Naive B cell (primary cell): ENCODE data around the gene ZEB2. TPM values are rescaled to one million over a fixed set of nuclear protein-coding genes. Genes with fewer than 3 reads are reported as not detected.

ENCODE experiments used
- ATAC-seq, 2 donors: fragments of 150-1000 bp; cut with Tn5 transposase; 2 replicates each; pipeline ENCODE4 v1.10.0; 2021; ENCODE audit warnings: low read depth in 2 of 2, mild to moderate bottlenecking in 2 of 2, moderate library complexity in 2 of 2
- DNase-seq: peaks from one replicate; pipeline ENCODE4 v3.0.0; 2022
- H3K27ac Mint-ChIP-seq, 6 donors: one replicate each; pipeline ENCODE4 v1.8.0; 2020 to 2022; ENCODE audit warnings: mild to moderate bottlenecking in 6 of 6, mixed read lengths in 6 of 6, moderate library complexity in 5 of 6, inconsistent platforms in 2 of 6
- H3K27me3 Mint-ChIP-seq, 3 donors: one replicate each; pipeline ENCODE4 v1.8.0; 2021 to 2022; ENCODE audit warnings: mixed read lengths in 3 of 3, mild to moderate bottlenecking in 1 of 3
- H3K36me3 Mint-ChIP-seq, 2 donors: one replicate each; pipeline ENCODE4 v1.8.0; 2020 to 2022; ENCODE audit warnings: mixed read lengths in 2 of 2, inconsistent platforms in 1 of 2, mild to moderate bottlenecking in 1 of 2
- H3K4me1 Mint-ChIP-seq, 3 donors: one replicate each; pipeline ENCODE4 v1.8.0; 2020 to 2022; ENCODE audit warnings: mixed read lengths in 3 of 3, inconsistent platforms in 1 of 3, mild to moderate bottlenecking in 1 of 3, moderate library complexity in 1 of 3
- H3K4me3 Mint-ChIP-seq, 8 donors: one replicate each; pipeline ENCODE4 v1.8.0; 2020 to 2022; ENCODE audit warnings: mild to moderate bottlenecking in 8 of 8, mixed read lengths in 8 of 8, moderate library complexity in 8 of 8, inconsistent platforms in 2 of 8
- H3K9me3 Mint-ChIP-seq, 7 donors: one replicate each; pipeline ENCODE4 v1.8.0; 2020 to 2022; ENCODE audit warnings: mixed read lengths in 7 of 7, mild to moderate bottlenecking in 5 of 7, inconsistent platforms in 2 of 7, moderate library complexity in 1 of 7
- polyA plus RNA-seq, 6 donors: library from polyadenylated mRNA; unstranded; fragments of 300-500 nt; fragmentation: Illumina TruSeq; gene quantifications; one replicate each; pipeline ENCODE4 v1.2.3, GENCODE V29; 2021; ENCODE audit warnings: low read depth in 6 of 6

The ZEB2 gene
- polyA plus RNA-seq, 6 donors from 2014 or later: 62.2 to 96.5 (median 73.1) TPM

DNA sequence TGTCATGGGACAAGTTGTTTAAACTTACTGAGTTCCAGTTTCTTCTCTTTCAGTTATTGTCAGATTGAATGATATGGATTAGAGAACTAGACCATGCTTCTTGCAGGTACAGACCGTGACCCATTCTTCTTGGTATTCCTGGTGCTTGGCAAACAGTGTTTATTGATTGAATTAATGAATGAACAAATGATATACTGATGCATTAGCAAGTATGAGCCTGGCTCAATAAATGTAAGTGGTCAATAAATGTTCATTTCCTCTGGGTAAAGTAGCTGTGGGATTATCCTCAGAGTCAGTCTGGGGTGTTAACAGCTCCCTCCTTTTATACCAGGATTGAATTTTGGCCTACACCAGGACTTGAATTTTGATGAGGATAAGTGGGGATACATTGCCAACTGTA lies 160.2 kb downstream of the ZEB2 start:
- no peaks in the 10 kb centered on the region for H3K36me3 Mint-ChIP-seq
- peaks cover 5 to 12% (median 6%) of the 10 kb centered on the region in 3 donors for H3K4me1 Mint-ChIP-seq
- no peak overlapping the region for H3K27ac Mint-ChIP-seq
- DNase-seq (no peak), ATAC-seq (no peak)
- no peak overlapping the region for H3K4me3 Mint-ChIP-seq
- H3K9me3 Mint-ChIP-seq: peaks cover 0 to 5% (median 0%) of the 10 kb centered on the region in 7 donors
- no peaks in the 10 kb centered on the region for H3K27me3 Mint-ChIP-seq

DNA sequence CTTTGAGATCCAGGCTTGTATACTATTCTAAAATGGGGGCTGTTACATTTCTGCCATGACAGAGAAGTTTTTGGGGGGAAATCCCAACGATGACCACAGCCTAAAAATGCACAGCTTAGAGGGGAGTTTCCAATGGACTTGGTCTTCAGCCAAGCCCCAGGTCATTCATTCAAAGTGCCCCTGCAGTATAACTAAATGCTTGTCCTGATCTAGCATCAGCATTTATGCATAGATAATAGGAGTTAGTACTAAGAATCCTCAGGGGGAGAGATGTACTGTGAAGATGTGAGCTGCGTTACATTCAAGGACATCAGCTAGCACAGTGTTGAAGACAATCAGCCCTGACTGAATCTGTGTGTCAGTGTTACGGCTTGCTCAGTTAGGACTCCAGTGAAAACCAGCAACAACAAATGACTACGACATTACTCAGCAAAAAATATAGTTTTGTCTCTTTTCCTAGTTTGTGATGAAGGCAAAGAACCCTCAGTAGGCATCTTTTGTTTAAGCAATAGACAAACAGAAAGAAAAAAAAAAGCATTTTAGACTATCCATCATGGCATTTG lies 160.9 kb downstream of the ZEB2 start:
- DNase-seq: no peak
- ATAC-seq: peak; percentile 59 to 69
- H3K36me3 Mint-ChIP-seq: no peaks in the 10 kb centered on the region

GRCh38 chr2:144358374-144358964 lies 161.4 kb downstream of the ZEB2 start:
- no peak overlapping the region for H3K27ac Mint-ChIP-seq
- H3K4me1 Mint-ChIP-seq: peaks cover 5 to 12% (median 6%) of the 10 kb centered on the region in 3 donors
- DNase-seq (no peak), ATAC-seq (no peak)
- peaks cover 0 to 5% (median 0%) of the 10 kb centered on the region in 7 donors for H3K9me3 Mint-ChIP-seq
- H3K4me3 Mint-ChIP-seq: no peak overlapping the region
- no peaks in the 10 kb centered on the region for H3K27me3 Mint-ChIP-seq
- no peaks in the 10 kb centered on the region for H3K36me3 Mint-ChIP-seq

More for the DNA sequence above, 160.9 kb downstream of the ZEB2 start:
- no peak overlapping the region for H3K27ac Mint-ChIP-seq
- peaks cover 0 to 5% (median 0%) of the 10 kb centered on the region in 7 donors for H3K9me3 Mint-ChIP-seq
- H3K4me1 Mint-ChIP-seq: peaks cover 5 to 12% (median 6%) of the 10 kb centered on the region in 3 donors
- H3K4me3 Mint-ChIP-seq: peak overlapping the region in 1 of 8 donors; percentile 23
- H3K27me3 Mint-ChIP-seq: no peaks in the 10 kb centered on the region

- Mint-ChIP-seq H3K36me3 (no peaks in the 10 kb centered on the region), H3K27ac (no peak overlapping the region), H3K9me3 (peaks cover 0 to 5% (median 0%) of the 10 kb centered on the region in 7 donors), H3K4me1 (peaks cover 5 to 12% (median 6%) of the 10 kb centered on the region in 3 donors), H3K27me3 (no peaks in the 10 kb centered on the region), H3K4me3 (no peak overlapping the region)
- DNase-seq: no peak
- ATAC-seq: no peak
These were observed 162.1 kb downstream of the ZEB2 start for GRCh38 chr2:144357623-144358373.

DNA sequence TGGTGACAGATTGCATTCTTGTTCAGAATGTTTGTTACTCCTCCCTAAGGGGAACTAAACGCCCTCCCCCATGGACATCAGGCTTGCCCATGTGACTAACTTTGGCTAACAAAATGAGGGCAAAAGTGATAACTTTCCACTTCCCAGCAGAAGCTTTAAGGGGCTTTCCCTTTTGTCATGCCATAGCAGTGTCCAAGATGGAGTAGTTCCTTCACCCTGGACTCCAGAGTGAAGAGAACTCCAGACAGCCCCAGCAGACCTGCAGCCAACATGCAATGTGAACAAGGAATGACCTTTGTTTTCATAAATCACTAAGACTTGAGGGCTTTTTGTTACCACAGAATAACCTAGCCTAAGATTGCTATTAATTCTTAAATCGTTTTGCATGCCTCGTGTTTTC lies 163.5 kb downstream of the ZEB2 start:
- H3K9me3 Mint-ChIP-seq: no peaks in the 10 kb centered on the region
- DNase-seq: no peak
- peaks cover 5 to 10% (median 6%) of the 10 kb centered on the region in 3 donors for H3K4me1 Mint-ChIP-seq
- no peak overlapping the region for H3K27ac Mint-ChIP-seq
- H3K27me3 Mint-ChIP-seq: no peaks in the 10 kb centered on the region
- no peaks in the 10 kb centered on the region for H3K36me3 Mint-ChIP-seq
- H3K4me3 Mint-ChIP-seq: no peak overlapping the region
- ATAC-seq: no peak

DNA sequence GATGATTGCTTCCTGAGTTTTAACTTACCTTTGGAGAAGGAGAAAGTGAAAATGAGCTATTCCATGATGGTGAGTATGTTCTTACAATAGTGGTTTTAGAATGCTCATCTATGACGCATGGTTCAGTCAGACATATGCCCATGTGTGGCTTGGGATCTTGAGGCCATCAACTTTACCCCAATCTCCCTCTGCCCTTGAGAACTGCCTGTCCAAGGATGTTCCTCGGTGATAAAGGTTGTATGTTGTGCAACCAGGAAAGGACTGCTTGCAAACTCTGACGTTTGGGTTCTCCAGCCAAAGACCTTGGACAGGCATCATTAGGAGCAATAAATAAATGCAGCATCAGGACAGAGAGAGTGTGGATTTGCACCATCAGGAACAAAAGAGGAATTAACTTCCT lies 165.0 kb downstream of the ZEB2 start:
- Mint-ChIP-seq H3K4me3 (no peak overlapping the region), H3K36me3 (no peaks in the 10 kb centered on the region), H3K27ac (no peak overlapping the region), H3K27me3 (no peaks in the 10 kb centered on the region), H3K4me1 (peaks cover 5 to 10% (median 6%) of the 10 kb centered on the region in 3 donors), H3K9me3 (no peaks in the 10 kb centered on the region)
- ATAC-seq (no peak), DNase-seq (no peak)

DNA sequence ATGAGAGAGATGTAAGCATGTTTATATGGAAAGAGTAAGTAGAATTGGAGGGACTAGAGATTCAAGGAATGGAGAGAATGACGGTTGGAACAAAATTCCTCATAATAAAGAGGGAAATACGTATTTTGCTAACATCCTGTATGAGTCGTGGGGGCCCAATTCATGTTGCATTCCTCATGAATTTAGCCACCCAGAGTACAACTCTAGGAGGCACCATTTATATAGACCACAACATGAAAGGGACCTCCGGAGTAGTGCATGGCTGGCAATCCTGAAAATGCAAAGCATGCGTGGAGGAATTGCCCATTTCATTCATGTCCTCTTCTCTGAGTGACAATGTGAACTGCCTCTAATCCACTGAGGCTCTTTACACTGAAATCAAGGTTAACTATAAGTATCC lies 168.2 kb downstream of the ZEB2 start:
- H3K36me3 Mint-ChIP-seq: no peaks in the 10 kb centered on the region
- no peaks in the 10 kb centered on the region for H3K27me3 Mint-ChIP-seq
- no peaks in the 10 kb centered on the region for H3K4me1 Mint-ChIP-seq
- no peaks in the 10 kb centered on the region for H3K9me3 Mint-ChIP-seq
- no peak overlapping the region for H3K4me3 Mint-ChIP-seq
- DNase-seq (no peak), ATAC-seq (no peak)
- no peak overlapping the region for H3K27ac Mint-ChIP-seq

- ATAC-seq (no peak), DNase-seq (no peak)
- Mint-ChIP-seq H3K27me3 (no peaks in the 10 kb centered on the region), H3K27ac (peak overlapping the region in 1 of 6 donors; percentile 39), H3K36me3 (no peaks in the 10 kb centered on the region), H3K9me3 (no peaks in the 10 kb centered on the region), H3K4me1 (no peaks in the 10 kb centered on the region), H3K4me3 (no peak overlapping the region)
These were observed 169.6 kb downstream of the ZEB2 start for GRCh38 chr2:144350151-144350802.

- peak overlapping the region in 1 of 6 donors; percentile 38 for H3K27ac Mint-ChIP-seq
- no peaks in the 10 kb centered on the region for H3K36me3 Mint-ChIP-seq
- H3K4me1 Mint-ChIP-seq: no peaks in the 10 kb centered on the region
- H3K27me3 Mint-ChIP-seq: no peaks in the 10 kb centered on the region
- ATAC-seq: no peak
- no peaks in the 10 kb centered on the region for H3K9me3 Mint-ChIP-seq
- DNase-seq: no peak
- H3K4me3 Mint-ChIP-seq: no peak overlapping the region
These were observed 170.2 kb downstream of the ZEB2 start for GRCh38 chr2:144349674-144350073.

GRCh38 chr2:144348846-144349245 lies 171.1 kb downstream of the ZEB2 start:
- no peak for ATAC-seq
- no peak overlapping the region for H3K27ac Mint-ChIP-seq

DNA sequence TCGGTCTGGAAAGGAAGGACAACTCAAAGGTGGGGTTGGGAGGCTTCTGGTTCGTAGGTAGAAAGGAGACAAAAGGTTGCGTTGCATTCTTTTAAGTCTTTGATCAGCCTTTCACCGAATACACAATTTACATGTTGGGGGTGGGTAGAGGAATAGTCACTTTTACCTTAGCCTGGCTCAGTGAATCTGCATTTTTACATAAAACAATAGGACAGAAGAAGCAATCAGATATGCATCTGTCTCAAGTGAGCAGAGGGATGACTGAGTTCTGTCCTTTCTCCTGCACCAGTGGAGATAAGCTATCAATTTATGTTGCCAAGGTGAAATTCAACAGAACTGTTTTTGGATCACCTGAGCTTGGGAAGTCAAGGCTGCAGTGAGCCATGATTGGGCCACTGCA lies 173.7 kb downstream of the ZEB2 start:
- DNase-seq (no peak), ATAC-seq (no peak)
- H3K4me1 Mint-ChIP-seq: no peaks in the 10 kb centered on the region
- no peak overlapping the region for H3K27ac Mint-ChIP-seq
- H3K4me3 Mint-ChIP-seq: no peak overlapping the region
- H3K27me3 Mint-ChIP-seq: no peaks in the 10 kb centered on the region
- no peaks in the 10 kb centered on the region for H3K9me3 Mint-ChIP-seq
- H3K36me3 Mint-ChIP-seq: no peaks in the 10 kb centered on the region

More at GRCh38 chr2:144348846-144349245, 171.1 kb downstream of the ZEB2 start:
- Mint-ChIP-seq H3K4me1 (no peaks in the 10 kb centered on the region), H3K4me3 (peak overlapping the region in 1 of 8 donors; percentile 11), H3K9me3 (no peaks in the 10 kb centered on the region), H3K36me3 (no peaks in the 10 kb centered on the region), H3K27me3 (no peaks in the 10 kb centered on the region)
- DNase-seq: no peak

GRCh38 chr2:144343145-144343544 lies 176.8 kb downstream of the ZEB2 start:
- no peak overlapping the region for H3K4me3 Mint-ChIP-seq
- no peak for DNase-seq
- H3K36me3 Mint-ChIP-seq: no peaks in the 10 kb centered on the region
- ATAC-seq: no peak
- no peaks in the 10 kb centered on the region for H3K9me3 Mint-ChIP-seq
- H3K27ac Mint-ChIP-seq: no peak overlapping the region
- H3K4me1 Mint-ChIP-seq: peaks cover 0 to 11% (median 7%) of the 10 kb centered on the region in 3 donors
- no peaks in the 10 kb centered on the region for H3K27me3 Mint-ChIP-seq

DNA sequence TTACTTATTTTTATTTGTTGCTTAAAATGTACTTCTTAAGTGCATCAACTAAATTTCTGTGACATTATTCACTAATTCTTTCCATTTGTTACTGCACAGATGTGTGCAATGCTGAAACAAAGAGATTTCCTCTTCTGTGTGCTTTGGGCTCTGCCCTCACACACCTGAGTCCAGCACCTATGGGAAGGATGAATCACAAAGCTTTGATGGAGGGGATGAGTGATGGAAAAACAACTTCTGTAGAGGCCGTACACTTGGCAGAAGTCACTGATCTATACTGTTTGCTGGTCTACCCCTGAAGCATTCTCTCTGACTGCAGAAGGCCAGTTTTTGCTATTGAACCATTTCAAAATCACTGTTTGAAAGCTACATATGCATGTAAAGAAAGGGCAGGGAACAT lies 178.4 kb downstream of the ZEB2 start:
- Mint-ChIP-seq H3K27ac (no peak overlapping the region), H3K27me3 (no peaks in the 10 kb centered on the region), H3K9me3 (no peaks in the 10 kb centered on the region), H3K4me1 (peaks cover 0 to 11% (median 7%) of the 10 kb centered on the region in 3 donors), H3K4me3 (no peak overlapping the region), H3K36me3 (no peaks in the 10 kb centered on the region)
- no peak for ATAC-seq
- no peak for DNase-seq
